NT2/D1 (cell line): ENCODE data around the gene SIAH3.

Experiments
- SUZ12 ChIP-seq: IDR thresholded peaks from 2 replicates; pipeline ENCODE4 v1.6.1; 2011; ENCODE audit not compliant: insufficient read length, insufficient read depth; ENCODE audit errors: extremely low read depth
- ZNF274 ChIP-seq: IDR thresholded peaks from 2 replicates; pipeline ENCODE4 v1.6.1; 2011; ENCODE audit warnings: mild to moderate bottlenecking, low read depth, low read length

DNA sequence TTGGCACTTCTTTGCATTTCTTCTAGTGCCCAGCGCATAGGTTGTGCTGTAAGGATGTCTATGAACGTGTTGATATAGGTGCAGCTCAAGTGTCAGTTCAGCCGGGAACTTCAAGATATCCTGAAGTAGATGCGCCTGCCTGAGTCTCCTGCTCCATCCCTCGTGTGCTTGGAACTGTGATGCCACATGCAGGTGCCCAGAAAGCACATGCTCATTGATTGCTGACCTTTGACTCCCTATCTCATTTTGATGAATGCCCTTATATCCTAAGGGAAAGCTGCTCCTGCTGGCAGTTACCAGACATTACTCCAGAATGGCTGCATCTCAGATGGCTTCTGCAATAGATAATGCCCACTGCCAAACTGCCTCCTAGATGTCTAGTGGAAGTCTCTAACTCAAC lies 108.6 kb downstream of the SIAH3 start:
- TF ChIP-seq SUZ12: no peak
- no peak for TF ChIP-seq ZNF274
